ENCODE measurements around the gene KBTBD6.
"Not testable (repeated sequence)": the region's sequence is repeated elsewhere in the genome, so short reads cannot be mapped to it uniquely, and the experiment has no call there.

The KBTBD6 gene, protein sequence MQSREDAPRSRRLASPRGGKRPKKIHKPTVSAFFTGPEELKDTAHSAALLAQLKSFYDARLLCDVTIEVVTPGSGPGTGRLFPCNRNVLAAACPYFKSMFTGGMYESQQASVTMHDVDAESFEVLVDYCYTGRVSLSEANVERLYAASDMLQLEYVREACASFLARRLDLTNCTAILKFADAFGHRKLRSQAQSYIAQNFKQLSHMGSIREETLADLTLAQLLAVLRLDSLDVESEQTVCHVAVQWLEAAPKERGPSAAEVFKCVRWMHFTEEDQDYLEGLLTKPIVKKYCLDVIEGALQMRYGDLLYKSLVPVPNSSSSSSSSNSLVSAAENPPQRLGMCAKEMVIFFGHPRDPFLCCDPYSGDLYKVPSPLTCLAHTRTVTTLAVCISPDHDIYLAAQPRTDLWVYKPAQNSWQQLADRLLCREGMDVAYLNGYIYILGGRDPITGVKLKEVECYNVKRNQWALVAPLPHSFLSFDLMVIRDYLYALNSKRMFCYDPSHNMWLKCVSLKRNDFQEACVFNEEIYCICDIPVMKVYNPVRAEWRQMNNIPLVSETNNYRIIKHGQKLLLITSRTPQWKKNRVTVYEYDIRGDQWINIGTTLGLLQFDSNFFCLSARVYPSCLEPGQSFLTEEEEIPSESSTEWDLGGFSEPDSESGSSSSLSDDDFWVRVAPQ

DNA sequence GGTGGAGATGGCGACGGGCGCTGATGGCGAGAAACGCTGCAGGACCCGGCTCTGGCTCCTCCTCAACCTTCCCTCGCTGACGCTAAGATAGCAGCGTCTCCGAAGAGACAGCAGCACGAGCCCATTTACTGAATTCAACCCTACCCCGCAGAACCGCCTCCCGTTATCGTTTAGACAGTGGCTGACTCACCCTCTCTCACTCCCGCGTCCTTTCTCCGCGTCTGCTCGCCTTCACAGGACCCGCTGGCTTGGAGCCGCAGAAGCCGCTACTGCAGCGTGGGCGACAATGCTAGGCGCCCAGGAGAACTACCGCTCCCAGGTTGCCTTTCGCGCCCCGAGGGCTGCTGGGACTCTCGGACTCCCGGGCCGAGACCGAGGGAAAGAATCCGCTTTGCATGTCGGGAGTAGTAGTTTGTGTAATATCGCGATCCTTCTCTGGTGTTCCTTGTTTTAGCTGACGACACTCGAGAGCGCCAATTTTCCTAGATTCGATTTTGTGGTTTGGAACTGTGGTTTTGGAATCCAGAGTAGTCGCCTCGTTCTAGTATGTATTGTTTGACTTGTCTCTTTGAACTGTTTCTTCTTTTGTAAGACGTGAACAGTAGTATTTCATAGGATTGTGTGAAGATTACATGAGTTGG lies at the start of gene KBTBD6:
KBTBD6 (minus strand) TSS at position 291 of the 641 bp plus-strand sequence. CDS start 291 bp downstream, outside the sequence.
- DNase-seq: peak; percentile 99

DNA sequence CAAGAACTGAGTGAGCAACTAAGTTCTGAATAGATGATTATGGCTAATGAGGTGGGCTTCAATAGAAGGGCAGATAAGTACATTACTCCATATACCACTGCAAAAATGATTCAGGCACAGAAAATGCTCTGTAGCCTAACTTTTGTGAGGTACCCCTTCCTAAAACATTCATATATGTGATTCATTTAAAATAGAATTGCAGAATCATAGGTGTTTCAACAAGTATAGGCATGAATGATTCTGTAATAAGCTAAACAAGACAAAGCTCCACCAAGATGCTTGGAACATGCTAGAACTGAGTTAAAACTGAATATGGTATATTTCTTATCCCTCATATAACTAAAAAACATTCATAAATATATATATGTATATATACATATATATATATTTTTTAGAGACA lies 49.6 kb upstream of the KBTBD6 start:
- DNase-seq: no peak

GRCh38 chr13:41179593-41180250 lies 47.1 kb upstream of the KBTBD6 start:
- no peak for DNase-seq

DNA sequence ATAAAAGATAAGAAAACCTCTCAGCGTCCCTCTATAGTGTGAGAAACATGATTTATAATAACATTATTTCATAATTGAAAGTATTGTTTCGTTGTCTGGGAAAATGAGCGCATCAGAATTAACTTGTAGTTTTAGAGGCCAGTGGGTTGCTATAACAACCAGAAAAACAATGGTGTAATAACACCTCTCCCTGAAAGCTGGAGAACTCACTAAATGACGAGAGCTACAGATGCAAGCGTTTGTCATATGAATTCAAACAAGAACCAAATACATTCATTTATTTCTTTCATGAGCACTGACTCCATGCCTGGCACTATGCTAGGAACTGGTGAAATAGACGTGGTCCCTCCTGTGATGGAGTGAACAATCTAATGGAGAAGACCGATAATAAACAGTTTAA lies 45.4 kb upstream of the KBTBD6 start:
- DNase-seq: no peak

- no peak for DNase-seq
Observed at GRCh38 chr13:41177616-41178015, 45.0 kb upstream of the KBTBD6 start.

GRCh38 chr13:41175576-41175975 lies 43.0 kb upstream of the KBTBD6 start:
- DNase-seq: not testable (repeated sequence)

DNA sequence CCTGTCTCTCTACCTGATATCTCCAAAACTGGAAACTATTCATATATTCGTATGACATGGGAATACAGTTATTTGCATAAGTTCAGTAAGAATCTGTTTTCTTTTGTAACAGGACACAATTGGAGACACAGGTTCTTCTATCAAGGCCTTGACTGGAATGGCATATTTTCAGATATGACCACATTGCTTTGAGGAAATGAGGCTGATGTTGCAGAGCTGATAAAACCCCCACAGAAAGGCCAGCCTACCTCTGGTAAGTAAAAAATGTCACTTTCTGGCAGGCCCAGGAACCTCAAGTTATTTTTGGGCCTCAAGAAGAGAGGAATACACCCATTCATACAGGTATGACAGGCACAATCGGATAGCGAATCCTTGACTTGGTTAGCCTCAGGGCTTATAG lies 29.5 kb upstream of the KBTBD6 start:
- DNase-seq: no peak

DNA sequence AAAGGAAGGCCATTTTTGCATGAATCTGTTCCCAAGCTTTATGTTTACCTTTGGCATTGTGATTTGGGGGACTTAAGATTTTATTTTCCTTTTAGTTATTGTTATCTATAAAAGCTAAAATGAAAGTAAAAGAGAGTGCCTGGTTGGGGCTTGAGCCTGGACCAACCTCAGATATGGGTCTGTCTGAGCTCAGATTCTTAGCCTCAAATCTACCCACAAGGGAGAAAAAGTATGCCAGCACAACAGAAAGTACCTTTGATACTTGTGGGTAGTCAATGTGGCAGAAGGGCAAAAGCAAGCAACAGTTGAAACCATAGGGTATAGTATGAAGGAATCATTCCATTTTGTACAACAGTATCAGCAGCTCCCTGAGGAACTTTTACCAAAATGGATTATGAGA lies 26.6 kb upstream of the KBTBD6 start:
- DNase-seq: no peak

DNA sequence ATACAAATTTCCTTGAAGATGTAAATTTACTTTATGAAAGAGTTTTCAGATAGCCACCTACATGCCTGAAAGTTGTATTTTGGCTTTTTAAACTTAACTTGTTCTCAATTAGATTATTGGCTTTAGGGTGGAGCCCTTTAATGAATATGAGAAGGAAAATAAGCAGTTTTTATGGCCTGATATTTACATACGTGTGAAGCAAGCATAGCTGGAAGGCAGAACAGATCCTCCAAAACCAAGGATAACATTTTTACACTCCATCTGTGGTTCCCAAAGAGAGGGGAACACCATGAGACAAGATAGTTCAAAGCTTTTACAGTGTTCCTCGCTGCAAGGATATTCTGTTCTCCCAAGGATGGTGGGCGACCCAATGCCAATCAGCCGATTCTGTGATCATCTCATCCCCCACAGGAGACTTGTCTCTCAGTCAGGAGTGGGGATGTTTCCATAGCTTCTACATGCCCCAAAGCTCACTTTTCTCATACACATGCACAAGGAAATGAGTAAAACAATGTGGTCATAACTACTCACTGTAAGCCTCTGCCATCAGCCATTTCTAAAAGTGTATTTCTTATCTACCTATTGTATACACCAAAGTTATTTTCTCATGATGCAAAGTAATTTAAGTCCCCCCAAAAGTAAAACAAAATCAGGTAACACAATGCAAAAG lies 24.6 kb upstream of the KBTBD6 start:
- DNase-seq: no peak

- no peak for DNase-seq
Observed at GRCh38 chr13:41156620-41157019, 24.0 kb upstream of the KBTBD6 start.

- no peak for DNase-seq
Observed at GRCh38 chr13:41154042-41154441, 21.4 kb upstream of the KBTBD6 start.

DNA sequence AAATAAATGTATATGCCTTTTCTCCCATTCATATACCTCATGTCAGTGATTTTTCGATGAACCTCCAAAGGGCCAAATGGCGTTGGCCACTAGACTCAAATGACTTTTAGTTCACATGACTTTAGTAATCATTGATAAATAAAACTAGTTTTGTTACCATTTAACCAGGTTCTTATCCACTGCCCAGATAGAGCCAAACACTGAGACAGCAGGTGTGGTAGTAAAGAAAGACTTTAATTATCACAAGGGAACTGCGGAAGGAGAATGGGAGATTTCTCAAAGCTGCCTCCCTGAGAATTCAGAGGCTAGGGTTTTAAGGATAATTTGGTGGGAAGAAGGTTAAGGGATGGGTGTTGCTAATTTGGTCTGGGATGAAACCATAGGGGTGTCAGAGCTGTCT lies 19.4 kb upstream of the KBTBD6 start:
- no peak for DNase-seq

DNA sequence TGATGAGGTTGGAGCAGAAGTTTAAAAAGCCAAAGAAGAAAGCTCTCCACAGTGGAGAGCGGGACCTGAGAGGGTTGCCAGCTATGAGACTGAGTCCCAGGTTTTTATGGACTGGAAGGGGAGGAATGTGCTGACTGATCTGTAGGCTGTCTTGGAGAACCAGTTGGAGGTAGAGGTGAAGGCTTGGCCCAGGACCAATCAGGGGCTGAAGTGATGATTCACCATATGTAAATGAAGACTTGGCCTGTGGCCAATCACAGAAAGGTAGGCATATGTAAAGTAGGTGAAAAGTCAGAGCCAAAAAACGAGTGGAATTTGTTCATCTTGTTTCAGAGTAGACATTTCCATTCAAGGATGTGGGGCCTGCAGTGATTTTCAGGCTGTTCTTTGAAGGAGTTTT lies 17.5 kb upstream of the KBTBD6 start:
- DNase-seq: no peak

DNA sequence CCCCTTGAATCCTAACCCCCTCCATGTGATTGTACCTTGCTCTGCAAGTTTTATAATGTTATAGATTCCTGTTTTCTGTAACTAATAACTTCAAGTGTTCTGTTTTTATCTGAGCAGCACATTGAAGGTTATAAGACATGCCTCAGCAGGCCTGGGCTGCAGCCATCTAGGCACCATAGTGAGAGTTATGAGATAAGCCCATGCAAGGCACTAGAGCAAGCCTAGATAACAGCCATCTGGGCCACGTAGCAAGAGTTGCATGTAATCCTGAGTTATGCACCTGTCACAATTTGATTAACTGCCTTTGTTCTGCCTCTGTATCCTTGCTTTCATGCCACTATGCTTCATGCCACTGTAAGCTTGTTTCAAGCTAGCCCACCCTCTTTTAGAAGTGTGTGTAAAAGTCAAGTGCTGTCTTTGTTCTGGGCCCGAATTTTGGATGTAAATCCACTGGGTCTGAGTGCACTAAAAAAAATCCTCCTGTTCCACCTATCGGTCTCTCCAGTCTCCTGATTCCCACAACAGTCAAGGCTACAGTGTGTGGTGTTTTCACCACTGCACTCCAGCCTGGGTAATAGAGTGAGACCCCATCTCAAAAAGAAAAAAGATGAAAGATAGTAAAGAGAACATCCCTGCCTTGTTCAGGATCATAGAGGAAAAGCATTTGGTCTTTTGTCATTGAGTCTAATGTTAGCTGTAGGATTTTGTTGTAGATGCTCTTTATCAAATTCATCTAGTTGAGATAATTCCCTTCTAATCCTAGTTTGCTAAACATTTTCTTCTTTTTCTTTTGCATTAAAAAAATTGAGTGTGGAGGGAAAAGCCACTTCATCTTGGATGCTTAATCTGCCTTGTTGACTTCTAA lies 16.0 kb upstream of the KBTBD6 start:
- DNase-seq: peak; percentile 24

DNA sequence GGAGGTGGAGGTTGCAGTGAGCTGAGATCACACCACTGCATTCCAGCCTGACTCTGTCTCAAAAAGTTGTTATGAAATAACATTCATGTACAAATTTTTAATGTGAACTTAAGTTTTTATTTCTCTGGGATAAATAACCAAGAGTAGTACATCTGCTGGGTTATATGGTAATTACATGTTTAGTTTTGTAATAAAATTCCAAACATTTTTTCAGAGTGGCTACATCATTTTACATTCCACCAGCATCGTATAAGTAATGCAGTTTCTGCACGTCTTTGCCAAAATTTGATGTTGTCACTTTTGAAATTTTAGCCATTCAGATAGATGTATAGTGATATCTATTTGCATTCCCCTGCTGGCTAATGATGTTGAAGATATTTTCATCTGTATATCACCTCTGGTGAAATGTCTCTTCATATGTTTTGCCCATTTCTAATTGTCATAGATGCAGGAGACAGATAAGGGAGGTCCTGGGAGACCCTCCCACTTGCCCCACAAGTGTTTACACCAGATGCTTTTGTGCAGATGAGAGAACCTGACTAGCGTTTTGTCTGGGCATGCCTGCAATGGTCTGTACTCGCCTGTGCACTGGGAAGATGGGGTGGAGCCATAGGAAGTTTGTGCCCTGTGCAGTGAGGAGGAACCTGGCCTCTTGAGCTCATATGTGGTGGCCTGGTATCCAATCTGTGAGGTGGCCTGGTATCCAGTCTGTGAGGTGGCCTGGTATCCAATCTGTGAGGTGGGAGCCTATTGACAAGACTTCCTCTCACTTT lies 12.7 kb upstream of the KBTBD6 start:
- DNase-seq: no peak

DNA sequence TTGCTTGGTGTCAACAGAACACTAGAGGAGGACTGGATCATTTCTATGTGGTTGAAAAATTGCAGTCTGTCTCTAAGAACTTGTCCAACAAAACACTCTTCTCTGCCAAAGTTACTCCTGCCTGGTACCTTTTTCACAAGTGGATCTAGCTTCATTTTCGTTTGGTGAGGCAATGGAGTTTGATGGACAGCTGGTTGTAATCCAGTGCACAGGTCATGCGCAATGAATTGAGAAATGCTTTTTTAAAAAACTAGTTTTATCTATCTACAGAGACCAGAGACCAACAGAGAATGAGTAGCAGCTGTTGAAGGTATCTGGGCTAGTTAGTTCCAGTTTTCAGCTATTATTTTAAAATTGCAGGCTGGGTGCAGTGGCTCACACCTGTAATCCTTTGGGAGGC lies 12.0 kb upstream of the KBTBD6 start:
- DNase-seq: no peak

DNA sequence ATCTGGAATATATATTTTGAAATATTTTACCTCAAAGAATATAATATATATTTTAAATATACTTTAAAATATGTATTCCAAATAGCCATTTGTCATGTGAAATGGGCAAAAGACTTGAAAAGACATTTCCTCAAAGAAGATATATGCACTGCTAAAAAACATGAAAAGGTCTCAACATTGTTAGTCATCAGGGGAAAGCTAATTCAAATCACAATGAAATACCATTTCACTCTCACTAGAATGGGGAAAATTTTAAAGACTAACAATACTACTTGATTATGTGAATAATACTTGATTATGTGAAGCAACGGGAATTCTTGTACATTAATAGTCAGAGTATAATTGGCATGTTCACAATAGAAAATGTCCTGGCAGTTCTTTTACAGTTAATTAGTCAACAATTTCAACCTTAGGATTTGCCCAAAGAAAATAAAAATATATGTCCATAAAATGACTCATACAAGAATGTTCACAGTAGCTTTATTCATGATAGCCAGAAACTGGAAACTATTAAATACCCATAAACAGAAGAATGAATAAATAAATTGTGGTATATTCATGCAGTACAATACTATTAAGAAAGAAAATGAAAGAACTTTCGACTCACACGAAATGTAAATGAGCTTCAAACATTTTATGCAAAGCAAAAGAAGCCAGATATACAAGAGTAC lies 6.8 kb upstream of the KBTBD6 start:
- no peak for DNase-seq

DNA sequence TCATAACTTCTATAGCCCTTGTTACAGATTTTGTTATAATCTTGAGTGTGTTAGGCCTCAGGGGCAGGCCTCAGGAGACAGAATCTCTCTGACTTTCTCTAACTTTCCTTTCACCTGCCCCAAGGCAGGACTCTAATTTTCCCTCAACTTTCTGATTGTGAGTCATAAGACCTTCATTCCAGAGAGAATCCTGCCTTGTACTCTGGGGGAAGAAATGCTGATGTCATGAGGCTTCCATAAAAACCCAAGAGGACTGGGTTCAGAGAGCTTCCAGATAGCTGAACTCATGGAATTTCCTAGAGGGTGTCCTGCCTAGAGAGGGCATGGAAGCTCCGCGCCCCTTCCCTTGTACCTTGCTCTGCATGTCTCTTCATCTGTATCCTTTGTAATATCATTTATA lies 5.3 kb upstream of the KBTBD6 start:
- DNase-seq: no peak

DNA sequence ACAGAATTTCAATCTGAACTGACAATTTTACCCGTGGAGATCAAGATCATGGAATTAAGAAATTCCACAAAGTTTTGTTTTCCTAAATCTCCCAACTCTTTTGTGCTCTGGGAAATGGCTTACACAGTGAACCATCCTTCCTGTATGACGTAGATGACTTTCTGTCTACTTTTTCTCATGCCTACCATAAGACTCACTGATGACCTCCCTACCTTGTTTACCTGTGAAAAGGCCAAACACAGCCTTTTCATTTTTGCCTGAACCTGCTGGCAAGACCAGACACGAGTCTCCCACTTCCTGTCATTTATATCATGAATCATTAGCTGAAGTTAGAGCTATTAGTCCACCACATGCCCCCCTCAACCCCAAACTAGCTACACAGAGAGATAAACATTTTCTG lies 4.6 kb upstream of the KBTBD6 start:
- no peak for DNase-seq

GRCh38 chr13:41136396-41137031 lies 3.9 kb upstream of the KBTBD6 start:
- no peak for DNase-seq

Measured in eye (tissue), 1 donor.